GM12892 (cell line): ENCODE results near the gene C1QL1.
"Not testable (repeated sequence)": the region's sequence is repeated elsewhere in the genome, so short reads cannot be mapped to it uniquely, and the experiment has no call there.

Experiments
- DNase-seq: peaks from one replicate; pipeline ENCODE4 v3.0.0; 2011; ENCODE audit not compliant: insufficient read length
- FAIRE-seq: peaks from 2 replicates; lab custom pipeline; 2011; peaks lifted over from hg19 to GRCh38; lab: Jason Lieb, UNC
- POLR2A ChIP-seq: IDR thresholded peaks from 2 replicates; pipeline ENCODE4 v1.6.1; 2011; ENCODE audit warnings: low read depth, low read length, control low read depth
- POLR2AphosphoS5 ChIP-seq: IDR thresholded peaks from 2 replicates; pipeline ENCODE4 v1.6.1; 2011; ENCODE audit warnings: low read depth, low read length, control low read depth
- TAF1 ChIP-seq: IDR thresholded peaks from 2 replicates; pipeline ENCODE4 v1.6.1; 2011; ENCODE audit warnings: low read depth, mild to moderate bottlenecking, control low read depth, low read length, borderline replicate concordance

C1QL1 gene

DNA sequence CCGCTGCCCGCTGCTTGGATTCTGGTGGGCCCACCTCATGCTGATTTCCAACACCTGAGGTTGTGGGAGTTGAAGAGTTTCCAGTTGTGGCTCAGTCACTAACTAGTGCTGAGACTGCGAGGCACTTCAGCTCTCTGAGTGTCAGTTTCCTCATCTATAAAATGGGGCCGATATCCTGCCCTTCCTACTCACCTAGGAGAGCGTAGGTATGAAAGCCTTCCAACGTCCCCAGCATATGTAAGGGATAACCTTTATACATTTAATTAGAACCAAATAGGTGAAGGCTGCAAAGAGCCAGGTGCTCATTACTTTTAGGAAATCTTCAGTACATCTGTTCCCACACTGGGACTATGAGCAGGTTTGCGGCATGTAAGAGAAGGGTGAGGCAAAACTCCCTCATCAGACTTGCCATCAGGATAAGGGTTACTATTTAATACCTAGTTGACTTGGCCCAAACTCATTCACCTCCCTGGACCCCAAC is 19.7 kb downstream of the C1QL1 start:
- DNase-seq = no peak
- TF ChIP-seq TAF1 = no peak
- TF ChIP-seq POLR2A = no peak
- no peak for FAIRE-seq

DNA sequence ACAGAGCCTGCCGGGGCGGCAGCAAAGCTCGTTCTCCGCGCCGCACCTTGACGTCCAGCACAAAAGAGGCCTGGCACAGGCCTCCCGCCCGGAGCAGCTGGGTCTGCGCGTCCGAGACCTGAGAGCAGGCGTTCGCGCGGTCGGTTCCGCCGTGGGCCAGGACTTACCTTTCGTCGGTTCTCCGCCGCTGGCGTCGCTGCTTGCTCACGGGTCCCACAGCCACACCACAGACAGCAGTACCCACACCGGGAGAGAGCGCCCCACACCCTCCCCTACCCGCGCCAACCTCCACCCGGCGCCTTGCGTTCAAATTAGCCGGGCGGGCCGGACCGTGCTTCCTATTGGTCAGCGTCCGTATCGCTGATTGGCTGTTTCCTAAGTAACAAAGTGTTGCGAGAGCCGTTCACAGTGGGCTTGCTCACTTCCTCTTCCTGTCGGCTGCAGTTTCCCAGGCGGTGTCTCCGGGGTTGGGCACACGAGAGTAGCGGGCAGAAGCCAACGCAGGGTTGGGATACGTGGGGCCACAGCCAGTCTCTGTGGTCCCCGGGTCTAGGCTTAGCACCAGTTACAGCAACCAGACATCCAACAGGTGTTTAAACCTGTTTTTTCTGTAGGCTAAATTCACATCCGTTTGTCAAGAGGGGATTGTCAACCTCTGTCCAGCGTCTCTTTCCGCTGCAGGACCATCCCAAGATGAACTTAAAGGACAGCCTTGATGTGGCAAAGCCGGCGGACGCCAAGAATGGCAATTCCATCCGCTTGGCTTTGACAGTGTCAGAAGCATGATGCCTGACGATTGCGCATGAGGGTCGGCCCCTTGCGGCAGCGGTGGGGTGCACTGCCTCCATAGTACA is 20.4 kb downstream of the C1QL1 start, which contains the start of gene KIF18B:
TSS of gene KIF18B (minus strand) at position 313 of the 854 bp plus-strand sequence. CDS start 11,429 bp downstream, outside the sequence.
- DNase-seq (peak; percentile 95), FAIRE-seq (peak; percentile 92)
- TF ChIP-seq POLR2A = peak; percentile 89
- TF ChIP-seq POLR2AphosphoS5 = peak; percentile 90
- TF ChIP-seq TAF1 = peak; percentile 57

DNA sequence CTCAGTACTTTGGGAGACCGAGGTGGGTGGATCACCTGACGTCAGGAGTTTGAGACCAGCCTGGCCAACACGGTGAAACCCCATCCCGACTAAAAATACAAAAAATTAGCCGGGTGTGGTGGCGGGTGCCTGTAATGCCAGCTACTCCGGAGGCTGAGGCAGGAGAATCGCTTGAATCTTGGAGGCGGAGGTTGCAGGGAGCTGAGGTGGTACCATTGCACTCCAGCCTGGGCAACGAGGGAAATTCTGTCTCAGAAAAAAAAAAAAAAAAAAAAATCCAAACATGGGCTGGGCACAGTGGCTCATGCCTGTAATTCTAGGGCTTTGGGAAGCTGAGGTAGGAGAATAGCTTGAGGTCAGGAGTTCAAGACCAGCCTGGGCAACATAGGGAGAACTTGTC is 22.5 kb downstream of the C1QL1 start:
- DNase-seq, FAIRE-seq: not testable (repeated sequence)

DNA sequence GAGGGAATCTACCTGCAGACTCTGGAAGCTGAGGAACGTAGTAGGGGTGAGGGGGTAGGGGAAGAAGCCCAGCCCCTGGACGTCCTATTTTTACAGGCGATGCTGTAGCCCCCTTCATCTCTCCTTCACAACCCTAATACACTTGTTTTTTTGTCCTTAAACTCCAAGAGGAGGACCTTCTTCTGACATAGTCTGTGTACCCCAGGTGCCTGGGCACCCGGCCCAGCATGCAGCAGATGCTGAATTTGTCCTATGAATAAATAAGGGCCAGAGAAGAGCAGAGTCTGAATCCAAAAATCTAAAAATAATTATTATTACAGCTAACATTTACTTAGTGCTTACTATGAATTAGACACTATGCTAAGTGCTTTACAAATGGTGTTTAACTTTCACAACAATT is 25.6 kb downstream of the C1QL1 start:
- TF ChIP-seq POLR2A (no peak), POLR2AphosphoS5 (no peak), TAF1 (no peak)
- no peak for FAIRE-seq
- no peak for DNase-seq

DNA sequence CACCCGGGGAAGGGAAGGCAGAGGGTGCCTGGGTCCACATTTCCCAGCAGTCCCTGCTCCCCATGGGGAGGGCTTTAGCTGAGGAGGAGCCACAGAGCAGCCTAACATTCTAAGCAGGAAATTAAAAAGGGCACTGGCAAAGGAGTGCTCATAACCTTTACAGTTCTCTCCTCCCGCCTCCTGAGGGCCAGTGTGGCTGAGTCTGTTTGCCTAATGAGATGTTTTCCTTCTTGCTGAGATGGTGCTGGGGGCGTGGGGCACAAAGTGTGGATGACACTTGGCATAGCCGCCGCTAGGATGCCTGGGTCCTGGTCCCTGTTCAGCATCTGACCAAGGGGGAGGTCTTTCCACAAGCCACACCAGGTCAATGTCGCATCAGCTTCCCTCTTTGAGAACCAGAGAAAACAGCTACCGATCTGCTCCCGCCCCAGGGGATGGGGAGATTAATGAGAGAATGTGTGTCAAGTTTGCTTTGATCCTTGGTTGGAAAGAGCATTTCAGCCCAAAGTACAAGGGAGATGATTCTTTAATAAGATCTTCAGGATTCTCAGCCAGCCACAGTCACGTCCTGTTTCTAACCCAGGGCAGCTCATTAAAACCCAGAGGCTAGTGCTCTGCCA is 26.3 kb downstream of the C1QL1 start:
- FAIRE-seq (no peak), DNase-seq (no peak)
- TF ChIP-seq POLR2AphosphoS5 (no peak), TAF1 (no peak), POLR2A (no peak)

DNA sequence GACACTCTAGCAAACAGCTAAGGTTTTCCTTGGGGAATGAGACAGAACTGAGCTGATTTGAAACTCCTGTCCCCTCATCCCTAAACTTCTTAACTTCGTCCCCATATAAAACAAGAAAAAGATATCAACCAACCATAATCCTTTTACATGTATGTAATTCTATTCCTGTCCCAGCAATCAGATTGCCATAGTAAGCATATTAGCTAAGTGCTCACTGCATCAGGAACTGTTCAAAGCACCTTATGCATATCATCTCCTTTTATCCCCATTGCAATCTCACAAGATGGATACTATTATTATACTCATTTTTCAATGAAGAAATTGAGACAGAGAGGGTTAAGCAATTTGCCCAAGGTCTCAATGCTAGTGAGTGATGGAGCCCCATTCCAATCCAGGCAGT is 27.3 kb downstream of the C1QL1 start:
- FAIRE-seq (no peak), DNase-seq (no peak)
- TF ChIP-seq TAF1 = no peak
- no peak for TF ChIP-seq POLR2A
- TF ChIP-seq POLR2AphosphoS5 = no peak

DNA sequence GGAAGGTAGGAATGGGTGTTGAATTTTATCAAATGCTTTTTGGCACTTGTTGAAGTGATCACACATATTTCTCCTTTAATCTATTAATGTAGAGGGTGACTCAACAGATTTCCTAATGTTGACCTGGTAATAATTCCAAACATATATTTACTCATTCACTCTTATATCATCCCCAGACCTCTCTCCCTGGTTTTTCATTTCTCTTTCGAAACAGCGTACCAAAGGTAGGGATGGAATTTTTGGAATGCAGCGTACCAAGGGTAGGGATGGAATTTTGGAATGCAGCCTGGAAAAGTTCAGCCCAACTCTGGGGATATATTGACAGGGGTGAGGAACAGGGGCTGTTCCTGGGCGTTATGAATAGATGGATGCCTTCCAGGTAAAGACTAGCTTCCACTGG is 27.8 kb downstream of the C1QL1 start:
- FAIRE-seq (no peak), DNase-seq (no peak)
- TF ChIP-seq POLR2AphosphoS5 (no peak), POLR2A (no peak), TAF1 (no peak)

DNA sequence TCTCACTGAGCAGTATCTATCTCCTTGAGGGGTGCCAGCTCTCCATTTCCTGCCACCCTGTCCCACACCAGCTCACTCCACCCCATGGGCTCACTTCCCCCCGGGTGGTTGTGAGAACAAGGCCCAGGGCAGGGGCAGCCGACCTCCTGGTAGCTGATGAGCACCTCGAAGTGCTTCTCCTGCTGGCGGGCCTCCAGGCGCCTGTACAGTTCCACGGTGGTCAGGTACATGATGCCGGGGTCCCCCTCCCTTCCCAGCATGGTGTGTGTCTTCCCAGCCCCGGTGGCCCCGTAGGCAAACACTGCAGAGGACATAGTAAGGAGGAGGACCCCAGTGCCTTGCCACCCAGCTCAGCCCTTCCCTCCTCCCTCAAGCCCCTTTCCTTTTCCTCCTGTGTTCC is 33.0 kb downstream of the C1QL1 start:
- FAIRE-seq (no peak), DNase-seq (no peak)
- TF ChIP-seq POLR2AphosphoS5 = no peak
- no peak for TF ChIP-seq TAF1
- no peak for TF ChIP-seq POLR2A

DNA sequence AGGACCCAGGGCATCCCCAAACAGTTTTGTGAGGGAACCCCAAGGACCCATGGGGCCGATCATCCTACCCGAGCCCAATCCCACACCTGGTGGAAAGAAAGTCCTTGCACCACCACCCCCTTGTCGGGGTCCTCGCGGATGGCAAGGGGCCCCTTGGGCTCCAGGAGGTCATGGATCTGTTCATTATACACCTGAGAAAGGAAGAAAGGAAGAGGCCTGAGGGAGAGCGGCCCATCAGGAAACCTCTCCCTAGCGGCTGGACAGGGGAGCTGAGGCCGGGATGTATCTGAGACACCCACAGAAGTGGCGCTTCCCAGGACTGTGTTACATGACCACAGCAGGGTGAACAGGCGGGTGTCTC is 33.4 kb downstream of the C1QL1 start:
- no peak for FAIRE-seq
- no peak for TF ChIP-seq POLR2A
- TF ChIP-seq TAF1 = no peak
- no peak for TF ChIP-seq POLR2AphosphoS5
- DNase-seq = no peak

DNA sequence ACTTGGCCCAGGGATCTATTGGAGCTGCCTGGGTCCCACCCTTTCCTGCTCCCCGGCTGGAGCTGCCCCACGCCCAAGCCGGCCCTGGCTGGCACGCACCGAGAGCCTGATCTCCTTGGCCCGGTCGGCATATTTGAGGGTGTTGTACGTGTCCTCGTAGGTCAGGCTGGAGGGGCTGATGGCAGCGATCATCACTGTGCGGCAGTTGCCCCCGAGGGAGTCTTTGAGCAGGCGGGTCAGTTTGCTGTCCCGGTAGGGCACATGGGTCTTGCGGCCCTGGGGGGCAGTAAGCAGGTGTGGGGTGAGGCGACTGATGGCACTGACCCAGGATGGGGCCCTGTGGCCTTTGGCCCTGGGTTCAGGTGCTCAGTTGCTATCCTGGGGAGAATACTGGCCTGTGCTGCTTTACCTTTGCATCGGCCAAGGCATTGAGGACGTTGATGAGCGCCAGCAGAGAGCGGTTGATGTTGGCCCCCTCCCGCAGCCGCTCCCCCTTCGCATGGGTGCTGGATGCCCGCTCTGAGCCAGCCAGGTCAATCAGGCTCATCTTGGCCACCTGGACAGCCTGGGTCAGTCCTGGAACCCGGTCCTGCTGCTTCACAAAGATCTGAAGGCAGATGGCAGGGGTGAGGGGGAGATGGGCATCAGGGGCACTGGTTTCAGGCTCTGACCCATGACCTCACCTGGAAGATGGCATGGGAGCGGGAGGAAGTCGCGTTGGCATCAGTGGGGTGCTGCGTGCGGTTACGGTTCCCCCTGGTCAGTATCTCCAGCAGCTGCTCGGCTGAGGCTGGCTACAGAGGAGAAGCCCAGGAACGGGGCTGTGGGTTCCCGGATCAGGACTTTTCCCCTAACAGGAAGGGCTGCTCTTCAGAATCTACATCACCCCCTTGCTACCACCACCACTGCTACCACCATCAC is 34.0 kb downstream of the C1QL1 start:
- DNase-seq = no peak
- FAIRE-seq = no peak
- TF ChIP-seq POLR2A (no peak), POLR2AphosphoS5 (no peak), TAF1 (no peak)

DNA sequence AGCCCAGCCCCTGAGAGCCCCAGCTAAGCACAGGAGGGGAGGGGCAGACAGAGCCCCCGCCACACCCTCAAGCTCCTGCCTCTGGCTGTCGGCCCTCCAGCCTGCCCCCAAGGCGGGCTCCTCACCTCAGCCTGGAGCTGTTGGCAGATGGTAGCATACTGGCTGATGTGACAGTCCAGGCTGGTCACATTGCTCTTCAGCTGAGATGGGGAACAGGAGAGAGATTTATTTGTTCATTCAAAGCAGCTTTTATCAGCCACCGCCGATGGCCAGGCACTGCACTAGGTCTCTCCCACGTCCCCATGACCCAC is 35.4 kb downstream of the C1QL1 start:
- DNase-seq (no peak), FAIRE-seq (no peak)
- TF ChIP-seq POLR2A (no peak), POLR2AphosphoS5 (no peak), TAF1 (no peak)
